Central memory CD8-positive, alpha-beta T cell (primary cell): ENCODE results near the gene ZNF805.
"Not testable (repeated sequence)": the region's sequence is repeated elsewhere in the genome, so short reads cannot be mapped to it uniquely, and the experiment has no call there.

ENCODE experiments used
- ATAC-seq: fragments of 150-1000 bp; cut with Tn5 transposase; replicated peaks from 2 replicates; pipeline ENCODE4 v1.10.0; 2022; ENCODE audit warnings: mild to moderate bottlenecking, moderate FRiP score, moderate number of reproducible peaks; ENCODE audit not compliant: poor library complexity, severe bottlenecking; ENCODE audit errors: extremely low read depth
- DNase-seq, 2 donors: peaks; one replicate each; pipeline ENCODE4 v3.0.0; 2021; ENCODE audit warnings: low spot score in 2 of 2
- H3K27ac Mint-ChIP-seq: one replicate; pipeline ENCODE4 v1.8.0; 2022; ENCODE audit warnings: low read depth, mild to moderate bottlenecking, moderate library complexity, mixed read lengths
- H3K27me3 Mint-ChIP-seq: one replicate; pipeline ENCODE4 v1.8.0; 2022; ENCODE audit warnings: mixed read lengths
- H3K36me3 Mint-ChIP-seq: one replicate; pipeline ENCODE4 v1.8.0; 2022; ENCODE audit warnings: mild to moderate bottlenecking, moderate library complexity, mixed read lengths; ENCODE audit not compliant: insufficient read depth
- H3K4me1 Mint-ChIP-seq: one replicate; pipeline ENCODE4 v1.8.0; 2022; ENCODE audit warnings: mixed read lengths
- H3K4me3 Mint-ChIP-seq: one replicate; pipeline ENCODE4 v1.8.0; 2022; ENCODE audit warnings: mild to moderate bottlenecking, moderate library complexity, mixed read lengths
- H3K9me3 Mint-ChIP-seq: one replicate; pipeline ENCODE4 v1.8.0; 2022; ENCODE audit warnings: mixed read lengths

ZNF805 gene

GRCh38 chr19:57273014-57273413 is 32.6 kb downstream of the ZNF805 start:
- no peak overlapping the region for H3K27ac Mint-ChIP-seq
- ATAC-seq (no peak), DNase-seq (no peak)
- no peaks in the 10 kb centered on the region for H3K27me3 Mint-ChIP-seq
- H3K36me3 Mint-ChIP-seq, result peaks cover 5% of the 10 kb centered on the region
- H3K9me3 Mint-ChIP-seq, result no peaks in the 10 kb centered on the region
- H3K4me1 Mint-ChIP-seq, result no peaks in the 10 kb centered on the region
- H3K4me3 Mint-ChIP-seq, result no peak overlapping the region

- no peak overlapping the region for H3K27ac Mint-ChIP-seq
- no peaks in the 10 kb centered on the region for H3K27me3 Mint-ChIP-seq
- H3K4me1 Mint-ChIP-seq, result peaks cover 7% of the 10 kb centered on the region
- DNase-seq, result no peak
- ATAC-seq, result no peak
- H3K36me3 Mint-ChIP-seq, result peaks cover 6% of the 10 kb centered on the region
- H3K4me3 Mint-ChIP-seq, result no peak overlapping the region
- no peaks in the 10 kb centered on the region for H3K9me3 Mint-ChIP-seq
Observed at GRCh38 chr19:57276430-57276829, 36.0 kb downstream of the ZNF805 start.

GRCh38 chr19:57278481-57278880 is 38.0 kb downstream of the ZNF805 start:
- H3K4me1 Mint-ChIP-seq, result peaks cover 27% of the 10 kb centered on the region
- not testable (repeated sequence) for H3K4me3 Mint-ChIP-seq

GRCh38 chr19:57279418-57280164 is 39.2 kb downstream of the ZNF805 start:
- H3K4me1 Mint-ChIP-seq, result peaks cover 30% of the 10 kb centered on the region
- peaks cover 23% of the 10 kb centered on the region for H3K36me3 Mint-ChIP-seq
- H3K4me3 Mint-ChIP-seq, result no peak overlapping the region

More at GRCh38 chr19:57278481-57278880, 38.0 kb downstream of the ZNF805 start:
- H3K9me3 Mint-ChIP-seq, H3K27ac Mint-ChIP-seq, ATAC-seq, H3K27me3 Mint-ChIP-seq, DNase-seq: not testable (repeated sequence)
- peaks cover 14% of the 10 kb centered on the region for H3K36me3 Mint-ChIP-seq

GRCh38 chr19:57280165-57280961 is 39.9 kb downstream of the ZNF805 start, which contains the start of gene ZNF460:
TSS of gene ZNF460 (plus strand) at chr19:57280485. CDS start at chr19:57280807, 322 bp downstream.
- H3K27ac Mint-ChIP-seq, result no peak within 1 kb of the TSS
- no peaks in the 10 kb centered on the region for H3K9me3 Mint-ChIP-seq
- H3K4me3 Mint-ChIP-seq, result no peak within 1 kb of the TSS
- H3K4me1 Mint-ChIP-seq, result peaks cover 35% of the 10 kb centered on the region
- peaks cover 31% of the 10 kb centered on the region for H3K36me3 Mint-ChIP-seq
- H3K27me3 Mint-ChIP-seq, result no peaks in the 10 kb centered on the region
- DNase-seq (peak; percentile 96 to 97), ATAC-seq (peak; percentile 91)

More at GRCh38 chr19:57279418-57280164, 39.2 kb downstream of the ZNF805 start:
- ATAC-seq (peak; percentile 78), DNase-seq (peak; percentile 60 to 73)
- no peak overlapping the region for H3K27ac Mint-ChIP-seq
- no peaks in the 10 kb centered on the region for H3K9me3 Mint-ChIP-seq
- no peaks in the 10 kb centered on the region for H3K27me3 Mint-ChIP-seq

GRCh38 chr19:57280962-57281400 is 40.5 kb downstream of the ZNF805 start:
- no peaks in the 10 kb centered on the region for H3K27me3 Mint-ChIP-seq
- peaks cover 35% of the 10 kb centered on the region for H3K36me3 Mint-ChIP-seq
- DNase-seq (peak; percentile 21 to 43), ATAC-seq (no peak)
- H3K27ac Mint-ChIP-seq, result no peak overlapping the region
- H3K4me3 Mint-ChIP-seq, result no peak overlapping the region
- H3K9me3 Mint-ChIP-seq, result no peaks in the 10 kb centered on the region
- H3K4me1 Mint-ChIP-seq, result peaks cover 37% of the 10 kb centered on the region

GRCh38 chr19:57282011-57282643 is 41.7 kb downstream of the ZNF805 start:
- H3K27ac Mint-ChIP-seq, result peak overlapping the region; percentile 72
- H3K36me3 Mint-ChIP-seq, result peaks cover 46% of the 10 kb centered on the region
- H3K9me3 Mint-ChIP-seq, result no peaks in the 10 kb centered on the region
- no peak overlapping the region for H3K4me3 Mint-ChIP-seq
- DNase-seq, result no peak
- H3K4me1 Mint-ChIP-seq, result peaks cover 46% of the 10 kb centered on the region
- ATAC-seq, result no peak
- no peaks in the 10 kb centered on the region for H3K27me3 Mint-ChIP-seq

GRCh38 chr19:57288373-57288772 is 47.9 kb downstream of the ZNF805 start:
- H3K4me1 Mint-ChIP-seq, result peaks cover 35% of the 10 kb centered on the region
- no peak overlapping the region for H3K27ac Mint-ChIP-seq
- no peak for DNase-seq
- H3K36me3 Mint-ChIP-seq, result peaks cover 81% of the 10 kb centered on the region
- no peak for ATAC-seq
- H3K27me3 Mint-ChIP-seq, result no peaks in the 10 kb centered on the region
- H3K4me3 Mint-ChIP-seq, result no peak overlapping the region
- H3K9me3 Mint-ChIP-seq, result peaks cover 13% of the 10 kb centered on the region

- Mint-ChIP-seq H3K4me1 (peaks cover 34% of the 10 kb centered on the region), H3K27ac (no peak overlapping the region), H3K4me3 (no peak overlapping the region), H3K27me3 (no peaks in the 10 kb centered on the region), H3K9me3 (peaks cover 19% of the 10 kb centered on the region), H3K36me3 (peaks cover 72% of the 10 kb centered on the region)
- ATAC-seq (no peak), DNase-seq (no peak)
Observed at GRCh38 chr19:57290970-57291369, 50.5 kb downstream of the ZNF805 start.

- H3K27me3 Mint-ChIP-seq, result no peaks in the 10 kb centered on the region
- ATAC-seq (no peak), DNase-seq (no peak)
- H3K36me3 Mint-ChIP-seq, result peaks cover 63% of the 10 kb centered on the region
- no peak overlapping the region for H3K4me3 Mint-ChIP-seq
- H3K9me3 Mint-ChIP-seq, result peaks cover 19% of the 10 kb centered on the region
- H3K4me1 Mint-ChIP-seq, result peaks cover 34% of the 10 kb centered on the region
- H3K27ac Mint-ChIP-seq, result no peak overlapping the region
Observed at GRCh38 chr19:57292547-57292946, 52.1 kb downstream of the ZNF805 start.

GRCh38 chr19:57293719-57294118 is 53.3 kb downstream of the ZNF805 start:
- ATAC-seq, result no peak
- Mint-ChIP-seq H3K27ac (peak overlapping the region; percentile 41), H3K9me3 (peaks cover 19% of the 10 kb centered on the region), H3K4me1 (peaks cover 42% of the 10 kb centered on the region), H3K36me3 (peaks cover 55% of the 10 kb centered on the region), H3K27me3 (no peaks in the 10 kb centered on the region), H3K4me3 (no peak overlapping the region)
- no peak for DNase-seq

GRCh38 chr19:57302020-57302465 is 61.6 kb downstream of the ZNF805 start:
- Mint-ChIP-seq H3K4me1 (peaks cover 38% of the 10 kb centered on the region), H3K36me3 (peaks cover 27% of the 10 kb centered on the region), H3K27ac (no peak overlapping the region), H3K9me3 (no peaks in the 10 kb centered on the region), H3K4me3 (no peak overlapping the region), H3K27me3 (no peaks in the 10 kb centered on the region)
- no peak for DNase-seq
- no peak for ATAC-seq
